NCI-H82 treated with DMSO at 0.1 percent for 48 hours (cell line): Measurements from ENCODE around the gene TRIM24.
"Not testable (repeated sequence)": the region's sequence is repeated elsewhere in the genome, so short reads cannot be mapped to it uniquely, and the experiment has no call there.

ENCODE experiments used
- DNase-seq: peaks from one replicate; lab custom pipeline; 2025; ENCODE audit not compliant: unreplicated experiment; lab: John Stamatoyannopoulos, UW

TRIM24 gene

GRCh38 chr7:138491612-138492386, 31.7 kb downstream of the TRIM24 start:
- DNase-seq = no peak

GRCh38 chr7:138492423-138492822, 32.4 kb downstream of the TRIM24 start:
- no peak for DNase-seq

GRCh38 chr7:138493535-138493934, 33.5 kb downstream of the TRIM24 start:
- DNase-seq = no peak

GRCh38 chr7:138495485-138495884, 35.4 kb downstream of the TRIM24 start:
- DNase-seq = no peak

GRCh38 chr7:138499340-138499739, 39.3 kb downstream of the TRIM24 start:
- DNase-seq = no peak

GRCh38 chr7:138500303-138500702, 40.2 kb downstream of the TRIM24 start:
- DNase-seq = not testable (repeated sequence)

- no peak for DNase-seq
Measured at GRCh38 chr7:138500892-138501291, 40.8 kb downstream of the TRIM24 start.

- DNase-seq = no peak
Measured at GRCh38 chr7:138502023-138502767, 42.1 kb downstream of the TRIM24 start.

GRCh38 chr7:138505361-138505873, 45.4 kb downstream of the TRIM24 start:
- DNase-seq = no peak

- DNase-seq = no peak
Measured at GRCh38 chr7:138506764-138507163, 46.7 kb downstream of the TRIM24 start.

- no peak for DNase-seq
Measured at GRCh38 chr7:138510003-138510402, 49.9 kb downstream of the TRIM24 start.

GRCh38 chr7:138512092-138512858, 52.2 kb downstream of the TRIM24 start:
- DNase-seq = no peak

GRCh38 chr7:138512885-138513284, 52.8 kb downstream of the TRIM24 start:
- DNase-seq = no peak

GRCh38 chr7:138513344-138513871, 53.3 kb downstream of the TRIM24 start:
- no peak for DNase-seq

- DNase-seq = no peak
Measured at GRCh38 chr7:138514044-138514443, 54.0 kb downstream of the TRIM24 start.

- DNase-seq = no peak
Measured at GRCh38 chr7:138515001-138515528, 55.0 kb downstream of the TRIM24 start.

- DNase-seq = no peak
Measured at GRCh38 chr7:138519061-138519798, 59.2 kb downstream of the TRIM24 start.

- no peak for DNase-seq
Measured at GRCh38 chr7:138520742-138521141, 60.7 kb downstream of the TRIM24 start.

- DNase-seq = no peak
Measured at GRCh38 chr7:138521837-138522461, 61.9 kb downstream of the TRIM24 start.

GRCh38 chr7:138524259-138524658, 64.2 kb downstream of the TRIM24 start:
- DNase-seq = no peak
